Liver (tissue), 3 donors: Measurements from ENCODE around the gene ZC3HAV1.

Experiments used
- ATF3 ChIP-seq: IDR thresholded peaks from 2 replicates; pipeline ENCODE4 v1.6.1; 2016; ENCODE audit warnings: antibody characterized with exemption
- CTCF ChIP-seq: fragments of 150-350 bp; IDR thresholded peaks from 2 replicates; pipeline ENCODE4 v1.5.1; 2017; ENCODE audit warnings: improper control_type of control experiment, low read depth, low read length; ENCODE audit not compliant: missing input control
- EGR1 ChIP-seq, 2 donors: IDR thresholded peaks; 2 replicates each; pipeline ENCODE4 v1.6.1; 2016 to 2018; ENCODE audit warnings: antibody characterized with exemption in 2 of 2, low read depth in 2 of 2
- FOXA1 ChIP-seq: IDR thresholded peaks from 2 replicates; pipeline ENCODE4 v1.6.1; 2016; ENCODE audit warnings: antibody characterized with exemption
- GABPA ChIP-seq, 2 donors: IDR thresholded peaks in 1 of 2; conservative IDR thresholded peaks in 1 of 2; 2 replicates each; pipeline ENCODE4 v1.6.1; 2016; ENCODE audit warnings: antibody characterized with exemption in 2 of 2, mild to moderate bottlenecking in 1 of 2, moderate library complexity in 1 of 2
- JUND ChIP-seq, 2 donors: IDR thresholded peaks; 2 replicates each; pipeline ENCODE4 v1.6.1; 2016; ENCODE audit warnings: antibody characterized with exemption in 2 of 2
- RAD21 ChIP-seq, 2 donors: IDR thresholded peaks; 2 replicates each; pipeline ENCODE4 v1.6.1; 2016; ENCODE audit warnings: antibody characterized with exemption in 2 of 2, mild to moderate bottlenecking in 2 of 2
- YY1 ChIP-seq: IDR thresholded peaks from 2 replicates; pipeline ENCODE4 v1.6.1; 2016; ENCODE audit warnings: antibody characterized with exemption, mild to moderate bottlenecking
- ZBTB33 ChIP-seq: IDR thresholded peaks from 2 replicates; pipeline ENCODE4 v1.6.1; 2016; ENCODE audit warnings: antibody characterized with exemption
- TF ChIP-seq, protein P1 (sequence below): IDR thresholded peaks from 2 replicates; pipeline ENCODE4 v1.6.1; 2016; ENCODE audit warnings: antibody characterized with exemption
- TF ChIP-seq, protein P2 (sequence below): IDR thresholded peaks from 2 replicates; pipeline ENCODE4 v1.6.1; 2016; ENCODE audit warnings: antibody characterized with exemption, mild to moderate bottlenecking
- donor health status: healthy.
- donor health status: healthy.

DNA sequence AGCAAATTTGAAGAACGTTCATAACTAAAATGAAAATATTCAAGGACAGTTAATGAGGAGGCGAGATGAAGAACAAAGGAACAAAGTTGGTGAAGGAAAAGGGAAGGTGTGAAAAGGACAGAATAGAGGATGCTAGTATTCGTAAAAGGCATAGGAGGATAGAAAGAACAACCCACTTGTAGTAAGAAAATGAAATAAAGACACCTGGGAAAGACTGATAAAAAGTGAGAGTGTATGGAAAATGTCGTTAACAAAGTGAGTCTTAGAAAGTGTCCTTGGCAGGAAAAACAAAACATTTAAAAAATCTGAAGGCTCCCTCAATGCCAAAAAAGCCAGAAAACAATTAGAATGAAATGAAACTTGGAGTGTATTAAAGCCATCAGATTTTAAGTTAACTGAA, 29.6 kb upstream of the ZC3HAV1 start:
- TF ChIP-seq GABPA (IDR thresholded peaks at IDR 0.05 in 1 of 2, conservative IDR thresholded peaks at IDR 0.05 in 1 of 2) = no peak
- TF ChIP-seq CTCF = no peak
- no peak for TF ChIP-seq JUND (IDR thresholded peaks at IDR 0.05)
- TF ChIP-seq, protein P1, sequence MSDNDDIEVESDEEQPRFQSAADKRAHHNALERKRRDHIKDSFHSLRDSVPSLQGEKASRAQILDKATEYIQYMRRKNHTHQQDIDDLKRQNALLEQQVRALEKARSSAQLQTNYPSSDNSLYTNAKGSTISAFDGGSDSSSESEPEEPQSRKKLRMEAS = no peak
- TF ChIP-seq, protein P2, sequence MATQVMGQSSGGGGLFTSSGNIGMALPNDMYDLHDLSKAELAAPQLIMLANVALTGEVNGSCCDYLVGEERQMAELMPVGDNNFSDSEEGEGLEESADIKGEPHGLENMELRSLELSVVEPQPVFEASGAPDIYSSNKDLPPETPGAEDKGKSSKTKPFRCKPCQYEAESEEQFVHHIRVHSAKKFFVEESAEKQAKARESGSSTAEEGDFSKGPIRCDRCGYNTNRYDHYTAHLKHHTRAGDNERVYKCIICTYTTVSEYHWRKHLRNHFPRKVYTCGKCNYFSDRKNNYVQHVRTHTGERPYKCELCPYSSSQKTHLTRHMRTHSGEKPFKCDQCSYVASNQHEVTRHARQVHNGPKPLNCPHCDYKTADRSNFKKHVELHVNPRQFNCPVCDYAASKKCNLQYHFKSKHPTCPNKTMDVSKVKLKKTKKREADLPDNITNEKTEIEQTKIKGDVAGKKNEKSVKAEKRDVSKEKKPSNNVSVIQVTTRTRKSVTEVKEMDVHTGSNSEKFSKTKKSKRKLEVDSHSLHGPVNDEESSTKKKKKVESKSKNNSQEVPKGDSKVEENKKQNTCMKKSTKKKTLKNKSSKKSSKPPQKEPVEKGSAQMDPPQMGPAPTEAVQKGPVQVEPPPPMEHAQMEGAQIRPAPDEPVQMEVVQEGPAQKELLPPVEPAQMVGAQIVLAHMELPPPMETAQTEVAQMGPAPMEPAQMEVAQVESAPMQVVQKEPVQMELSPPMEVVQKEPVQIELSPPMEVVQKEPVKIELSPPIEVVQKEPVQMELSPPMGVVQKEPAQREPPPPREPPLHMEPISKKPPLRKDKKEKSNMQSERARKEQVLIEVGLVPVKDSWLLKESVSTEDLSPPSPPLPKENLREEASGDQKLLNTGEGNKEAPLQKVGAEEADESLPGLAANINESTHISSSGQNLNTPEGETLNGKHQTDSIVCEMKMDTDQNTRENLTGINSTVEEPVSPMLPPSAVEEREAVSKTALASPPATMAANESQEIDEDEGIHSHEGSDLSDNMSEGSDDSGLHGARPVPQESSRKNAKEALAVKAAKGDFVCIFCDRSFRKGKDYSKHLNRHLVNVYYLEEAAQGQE = no peak
- no peak for TF ChIP-seq ZBTB33
- TF ChIP-seq EGR1 (IDR thresholded peaks at IDR 0.05; ENCODE audit: low read depth in 2 of 2) = no peak
- no peak for TF ChIP-seq ATF3
- no peak for TF ChIP-seq FOXA1
- TF ChIP-seq YY1 = no peak
- no peak for TF ChIP-seq RAD21 (IDR thresholded peaks at IDR 0.05)
